Measurements from ENCODE around the gene FSIP1.
"Not testable (repeated sequence)": the region's sequence is repeated elsewhere in the genome, so short reads cannot be mapped to it uniquely, and the experiment has no call there.

Gene FSIP1

DNA sequence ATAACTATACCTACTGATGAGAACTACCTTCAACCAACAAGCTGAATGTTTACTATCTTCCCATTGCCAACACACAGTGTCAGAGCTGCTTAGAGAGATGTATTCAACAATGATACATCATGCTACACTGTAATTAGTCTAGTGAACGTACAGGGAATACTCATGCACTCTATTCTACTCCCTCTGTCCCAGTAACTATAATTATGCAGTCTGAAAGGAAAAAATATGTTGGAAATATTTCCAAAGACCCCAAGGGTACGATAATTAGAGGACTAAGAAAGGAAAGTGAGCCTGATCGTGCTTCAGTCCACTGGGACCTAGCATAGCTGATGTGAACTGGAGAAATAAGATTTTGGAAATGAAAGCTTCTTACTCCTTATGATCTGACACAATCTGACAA lies 36.9 kb upstream of the FSIP1 start:
- TF ChIP-seq CTCF (IDR thresholded peaks at IDR 0.05), result no peak
- no peak for DNase-seq (ENCODE audit: low spot score)
- no peak overlapping the region for H3K27ac ChIP-seq
- no peak overlapping the region for H3K4me3 ChIP-seq

- no peak for TF ChIP-seq CTCF (IDR thresholded peaks at IDR 0.05)
- DNase-seq (ENCODE audit: low spot score), result no peak
- H3K27ac ChIP-seq, result no peak overlapping the region
- H3K4me3 ChIP-seq, result no peak overlapping the region
These were observed 35.3 kb upstream of the FSIP1 start for GRCh38 chr15:39817892-39818291.

- Histone ChIP-seq H3K27ac (no peak overlapping the region), H3K4me3 (no peak overlapping the region)
- no peak for DNase-seq (ENCODE audit: low spot score)
- no peak for TF ChIP-seq CTCF (IDR thresholded peaks at IDR 0.05)
These were observed 31.8 kb upstream of the FSIP1 start for GRCh38 chr15:39814489-39814888.

DNA sequence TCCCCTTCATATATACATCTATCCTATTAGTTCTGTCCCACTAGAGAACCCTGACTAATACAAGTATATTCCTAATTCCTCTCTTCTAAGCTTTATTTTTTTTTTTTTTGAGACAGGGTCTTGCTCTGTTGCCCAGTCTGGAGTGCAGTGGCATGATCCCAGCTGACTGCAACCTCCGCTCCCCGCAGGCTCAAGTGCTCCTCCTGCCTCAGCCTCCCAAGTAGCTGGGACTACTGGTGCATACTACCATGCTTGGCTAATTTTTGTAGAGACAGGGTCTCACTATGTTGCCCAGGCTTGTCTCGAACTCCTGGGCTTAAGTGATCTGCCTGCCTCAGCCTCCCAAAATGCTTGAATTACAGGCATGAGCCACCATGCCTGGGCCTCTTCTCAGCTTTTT lies 30.0 kb upstream of the FSIP1 start:
- not testable (repeated sequence) for H3K27ac ChIP-seq; H3K4me3 ChIP-seq; DNase-seq (ENCODE audit: low spot score)

DNA sequence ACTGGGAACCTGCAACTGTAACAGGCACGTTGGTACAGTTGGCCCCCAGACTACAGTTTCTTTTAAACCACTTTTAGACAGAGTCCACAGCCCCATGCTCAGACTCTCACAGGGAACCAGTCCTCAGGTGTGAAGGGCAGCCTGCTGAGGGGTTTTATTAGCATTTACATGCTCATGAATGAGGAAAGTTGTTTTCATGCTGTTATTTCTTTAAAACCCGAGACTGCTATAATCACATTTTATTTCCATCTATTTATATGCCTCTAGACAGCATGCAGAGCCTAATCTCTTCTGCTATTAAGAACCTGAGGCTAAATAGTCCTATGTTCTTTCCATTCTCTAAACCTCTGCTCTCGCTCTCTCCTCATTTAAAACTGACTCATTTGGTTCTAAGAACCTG lies 26.3 kb upstream of the FSIP1 start:
- no peak for TF ChIP-seq CTCF (IDR thresholded peaks at IDR 0.05)
- no peak overlapping the region for H3K27ac ChIP-seq
- no peak overlapping the region for H3K4me3 ChIP-seq
- no peak for DNase-seq (ENCODE audit: low spot score)

GRCh38 chr15:39807791-39808190 lies 25.1 kb upstream of the FSIP1 start:
- Histone ChIP-seq H3K4me3 (no peak overlapping the region), H3K27ac (no peak overlapping the region)
- no peak for TF ChIP-seq CTCF (IDR thresholded peaks at IDR 0.05)
- DNase-seq (ENCODE audit: low spot score), result no peak

DNA sequence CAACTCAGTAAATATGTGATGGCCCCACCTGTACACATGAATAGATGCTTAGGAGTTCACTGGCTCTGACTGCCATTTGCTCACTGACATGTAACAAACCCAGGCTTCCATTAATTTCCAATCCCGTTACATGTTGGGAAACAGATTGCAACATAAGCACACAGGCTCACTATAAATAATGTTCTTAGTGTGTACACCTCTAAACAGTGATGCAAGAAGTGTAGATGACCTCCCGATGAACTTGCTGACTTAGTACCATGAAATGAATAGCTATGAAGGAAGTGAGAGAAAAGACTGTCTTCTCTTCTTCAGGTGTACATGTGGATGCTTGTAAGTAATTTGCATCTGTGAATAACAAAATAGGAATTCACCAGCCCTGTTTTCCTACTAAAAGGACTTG lies 21.4 kb upstream of the FSIP1 start:
- no peak for DNase-seq (ENCODE audit: low spot score)
- H3K4me3 ChIP-seq, result no peak overlapping the region
- no peak overlapping the region for H3K27ac ChIP-seq
- no peak for TF ChIP-seq CTCF (IDR thresholded peaks at IDR 0.05)

DNA sequence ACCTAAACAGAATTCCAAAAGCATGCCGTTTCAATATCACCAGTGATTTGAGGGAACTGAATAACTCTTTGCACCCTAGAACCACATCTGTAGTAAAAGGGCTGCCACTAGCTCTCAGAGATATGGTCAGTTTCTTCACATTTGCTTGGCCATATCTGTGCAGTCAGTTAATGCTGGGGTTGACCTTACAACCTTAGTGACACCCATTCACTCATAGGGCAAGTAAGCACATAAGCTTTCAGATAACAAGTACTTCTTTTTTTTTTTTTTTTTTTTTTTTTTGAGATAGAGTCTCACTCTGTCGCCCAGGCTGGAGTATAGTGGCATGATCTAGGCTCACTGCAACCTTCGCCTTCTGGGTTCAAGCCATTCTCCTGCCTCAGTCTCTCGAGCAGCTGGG lies 20.4 kb upstream of the FSIP1 start:
- no peak for TF ChIP-seq CTCF (IDR thresholded peaks at IDR 0.05)
- Histone ChIP-seq H3K4me3 (no peak overlapping the region), H3K27ac (no peak overlapping the region)
- no peak for DNase-seq (ENCODE audit: low spot score)

Data from coronary artery (tissue), 2 donors.